Neural cell (in vitro differentiated cells): ENCODE results near the gene EBF3. TPM values are rescaled to one million over a fixed set of nuclear protein-coding genes. Genes with fewer than 3 reads are reported as not detected.

ENCODE experiments used
- H2AFZ ChIP-seq: fragments of 200-600, 300-800 bp; sonication (generic), shearing (Covaris generic); 2 replicates; pipeline ENCODE4 v1.6.0; 2014; ENCODE audit warnings: low read depth, mild to moderate bottlenecking, antibody characterized with exemption, low read length, moderate library complexity
- H3F3A ChIP-seq: fragments of 200-600 bp; shearing (Covaris generic); 2 replicates; pipeline ENCODE4 v1.6.1; 2016; ENCODE audit warnings: mild to moderate bottlenecking, moderate library complexity, mixed read lengths, antibody characterized with exemption, low read length; ENCODE audit not compliant: insufficient read depth, poor library complexity, severe bottlenecking
- H3K27ac ChIP-seq: fragments of 200-600, 300-800 bp; sonication (generic), shearing (Covaris generic); 2 replicates; pipeline ENCODE4 v1.5.1; 2014; ENCODE audit warnings: mild to moderate bottlenecking, low read length, moderate library complexity
- H3K27me3 ChIP-seq: fragments of 300-800, 200-600 bp; sonication (generic), shearing (Covaris generic); 2 replicates; pipeline ENCODE4 v1.6.0; 2014; ENCODE audit warnings: mild to moderate bottlenecking, low read depth, low read length, moderate library complexity; ENCODE audit not compliant: insufficient read depth
- H3K36me3 ChIP-seq: fragments of 300-800, 200-600 bp; sonication (generic), shearing (Covaris generic); 2 replicates; pipeline ENCODE4 v1.5.1; 2014; ENCODE audit warnings: mild to moderate bottlenecking, antibody characterized with exemption, low read length, moderate library complexity; ENCODE audit not compliant: insufficient read depth
- H3K4me2 ChIP-seq: fragments of 300-800, 200-600 bp; sonication (generic), shearing (Covaris generic); 2 replicates; pipeline ENCODE4 v1.6.0; 2014; ENCODE audit warnings: mild to moderate bottlenecking, low read length
- H3K4me3 ChIP-seq: fragments of 300-800, 200-600 bp; sonication (generic), shearing (Covaris generic); 2 replicates; pipeline ENCODE4 v1.5.1; 2014; ENCODE audit warnings: mild to moderate bottlenecking, low read length, moderate library complexity
- H3K79me2 ChIP-seq: fragments of 200-600 bp; shearing (Covaris generic); replicated peaks from 2 replicates; pipeline ENCODE4 v1.6.0; 2014; ENCODE audit warnings: mild to moderate bottlenecking, low read length, moderate library complexity; ENCODE audit not compliant: insufficient read depth
- H3K9ac ChIP-seq: fragments of 300-800, 200-600 bp; sonication (generic), shearing (Covaris generic); 2 replicates; pipeline ENCODE4 v1.6.1; 2016; ENCODE audit warnings: mild to moderate bottlenecking, low read length, mixed read lengths
- H3K9me2 ChIP-seq: fragments of 200-600 bp; shearing (Covaris generic); 2 replicates; pipeline ENCODE4 v1.6.1; 2016; ENCODE audit warnings: mild to moderate bottlenecking, low read length, mixed read lengths; ENCODE audit not compliant: insufficient read depth
- H3K9me3 ChIP-seq: fragments of 200-600, 300-800 bp; sonication (generic), shearing (Covaris generic); 2 replicates; pipeline ENCODE4 v1.6.1; 2016; ENCODE audit warnings: mild to moderate bottlenecking, mixed run types, low read length, moderate library complexity, mixed read lengths
- H4K20me1 ChIP-seq: fragments of 200-600 bp; shearing (Covaris generic); 2 replicates; pipeline ENCODE4 v1.6.1; 2016; ENCODE audit warnings: mild to moderate bottlenecking, mixed run types; ENCODE audit not compliant: insufficient read depth
- CTCF ChIP-seq: fragments of 450-650 bp; IDR thresholded peaks from 2 replicates; pipeline ENCODE4 v1.5.1; 2014; ENCODE audit warnings: antibody characterized with exemption, mild to moderate bottlenecking, moderate library complexity; ENCODE audit not compliant: poor library complexity, severe bottlenecking
- EP300 ChIP-seq: fragments of 450-650 bp; conservative IDR thresholded peaks from 2 replicates; pipeline ENCODE4 v1.6.1; 2014; ENCODE audit warnings: antibody characterized with exemption, mild to moderate bottlenecking, moderate library complexity; ENCODE audit not compliant: poor library complexity, severe bottlenecking
- EZH2 ChIP-seq: fragments of 200-600, 300-800 bp; shearing (Covaris generic), sonication (generic); IDR thresholded peaks from 2 replicates; pipeline ENCODE4 v1.6.1; 2014; ENCODE audit warnings: antibody characterized with exemption, low read length, borderline replicate concordance, mild to moderate bottlenecking; ENCODE audit not compliant: insufficient read depth, poor library complexity, severe bottlenecking
- MXI1 ChIP-seq: fragments of 450-650 bp; conservative IDR thresholded peaks from 2 replicates; pipeline ENCODE4 v1.6.1; 2014; ENCODE audit warnings: antibody characterized with exemption, mild to moderate bottlenecking; ENCODE audit not compliant: poor library complexity, severe bottlenecking
- POLR2AphosphoS5 ChIP-seq: IDR thresholded peaks from 2 replicates; pipeline ENCODE4 v1.6.1; 2012
- RAD21 ChIP-seq: fragments of 450-650 bp; conservative IDR thresholded peaks from 2 replicates; pipeline ENCODE4 v1.6.1; 2014; ENCODE audit warnings: antibody characterized with exemption, mild to moderate bottlenecking, moderate library complexity
- REST ChIP-seq: IDR thresholded peaks from 2 replicates; pipeline ENCODE4 v1.6.1; 2012; ENCODE audit warnings: borderline replicate concordance
- SMC3 ChIP-seq: fragments of 450-650 bp; conservative IDR thresholded peaks from 2 replicates; pipeline ENCODE4 v1.6.1; 2014; ENCODE audit warnings: antibody characterized with exemption, mild to moderate bottlenecking, moderate library complexity; ENCODE audit not compliant: poor library complexity
- TAF1 ChIP-seq: IDR thresholded peaks from 2 replicates; pipeline ENCODE4 v1.6.1; 2012; ENCODE audit warnings: low read depth
- polyA plus RNA-seq: library from polyadenylated mRNA; depleted of rRNA; stranded (reverse); fragments of >200 nt; gene quantifications from 2 replicates; pipeline ENCODE4 v1.2.3, GENCODE V29; 2014

The EBF3 gene
- polyA plus RNA-seq, 1 donor from 2014 or later, result 0.38 TPM

GRCh38 chr10:129910861-129911260 is 53.2 kb downstream of the EBF3 start:
- H3K4me3 ChIP-seq, result no peak overlapping the region
- no peak overlapping the region for H3K27ac ChIP-seq
- no peak overlapping the region for H3K9ac ChIP-seq
- no peaks in the 10 kb centered on the region for H3K9me3 ChIP-seq
- H2AFZ ChIP-seq, result no peak overlapping the region
- no peaks in the 10 kb centered on the region for H3K36me3 ChIP-seq
- H3K27me3 ChIP-seq, result no peaks in the 10 kb centered on the region
- no peak overlapping the region for H3K4me2 ChIP-seq
- TF ChIP-seq CTCF, result no peak
- no peak for TF ChIP-seq REST
- no peak for TF ChIP-seq EP300
- TF ChIP-seq RAD21, result no peak
- no peak for TF ChIP-seq TAF1
- no peak for TF ChIP-seq POLR2AphosphoS5
- no peak for TF ChIP-seq SMC3
- no peak for TF ChIP-seq MXI1
- TF ChIP-seq EZH2, result no peak
- no peaks in the 10 kb centered on the region for H3F3A ChIP-seq
- no peaks in the 10 kb centered on the region for H4K20me1 ChIP-seq
- no peaks in the 10 kb centered on the region for H3K9me2 ChIP-seq
- H3K79me2 ChIP-seq, result no peaks in the 10 kb centered on the region

GRCh38 chr10:129909531-129910256 is 54.4 kb downstream of the EBF3 start:
- Histone ChIP-seq H3F3A (no peaks in the 10 kb centered on the region), H3K9me3 (no peaks in the 10 kb centered on the region), H3K9ac (no peak overlapping the region), H4K20me1 (no peaks in the 10 kb centered on the region), H3K27ac (no peak overlapping the region), H3K4me3 (no peak overlapping the region), H3K9me2 (no peaks in the 10 kb centered on the region), H3K27me3 (no peaks in the 10 kb centered on the region), H3K36me3 (no peaks in the 10 kb centered on the region), H3K4me2 (no peak overlapping the region), H2AFZ (no peak overlapping the region), H3K79me2 (no peaks in the 10 kb centered on the region)
- TF ChIP-seq EZH2, result no peak
- TF ChIP-seq EP300, result no peak
- TF ChIP-seq TAF1, result no peak
- TF ChIP-seq POLR2AphosphoS5, result no peak
- TF ChIP-seq RAD21, result no peak
- no peak for TF ChIP-seq SMC3
- TF ChIP-seq CTCF, result no peak
- TF ChIP-seq REST, result no peak
- TF ChIP-seq MXI1, result no peak
